ENCODE data around the gene NCKAP1.

The NCKAP1 gene

DNA sequence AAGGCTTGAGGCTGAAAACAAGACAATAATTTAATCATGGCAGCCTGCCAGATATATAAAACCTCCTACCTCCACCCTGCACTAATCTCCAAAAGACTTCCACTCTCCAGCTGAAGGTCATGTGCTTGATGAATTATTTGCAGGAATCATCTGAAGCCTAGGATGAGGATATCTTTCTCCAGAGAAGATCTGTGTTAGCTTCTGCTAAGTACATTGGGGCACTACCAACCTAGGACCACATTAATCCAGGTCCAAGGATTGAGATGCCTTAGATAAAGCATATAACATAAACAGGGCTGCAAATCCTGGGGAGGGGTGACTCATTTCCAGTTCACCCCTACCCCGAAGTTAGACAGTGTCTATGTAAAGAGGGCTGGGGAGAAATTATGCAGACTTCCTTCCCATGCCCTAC is 91.3 kb downstream of the NCKAP1 start:
- DNase-seq: no peak

DNA sequence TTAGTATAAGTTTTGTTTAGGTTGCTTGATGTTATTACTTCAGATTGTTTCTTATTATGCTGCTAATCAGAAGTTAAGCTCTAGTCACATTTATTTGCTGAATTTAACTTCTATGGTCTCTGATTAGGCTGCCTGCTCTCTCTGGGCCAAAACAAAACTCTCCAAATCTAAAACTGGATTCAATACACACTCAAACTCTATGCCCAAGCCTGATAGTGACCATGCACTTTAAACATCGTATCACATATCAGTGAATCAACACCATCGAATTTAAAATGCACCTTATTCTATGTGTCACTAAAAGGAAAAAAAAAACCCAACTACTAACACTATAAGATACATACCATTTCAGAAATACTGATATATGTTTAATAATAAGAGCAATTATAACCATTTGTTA is 94.9 kb downstream of the NCKAP1 start:
- no peak for DNase-seq

DNA sequence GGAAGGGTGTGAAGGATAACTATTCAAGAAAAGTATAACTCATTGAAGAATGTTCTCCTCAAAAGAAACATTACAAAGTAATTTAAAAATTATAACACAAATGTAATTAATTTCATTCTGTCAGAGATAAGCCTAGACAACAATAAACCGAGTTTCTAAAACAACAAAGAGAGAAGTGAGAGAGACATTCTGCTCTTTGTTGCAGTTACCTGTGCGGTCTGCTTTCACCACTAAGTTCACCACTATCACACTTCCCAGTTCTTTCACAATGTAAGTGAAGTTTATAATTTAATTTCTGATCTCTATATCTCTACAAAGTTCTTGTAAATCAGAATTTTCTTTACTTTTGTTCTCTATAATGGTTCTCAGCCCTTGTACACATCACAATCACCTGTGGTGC is 95.5 kb downstream of the NCKAP1 start:
- no peak for DNase-seq

DNA sequence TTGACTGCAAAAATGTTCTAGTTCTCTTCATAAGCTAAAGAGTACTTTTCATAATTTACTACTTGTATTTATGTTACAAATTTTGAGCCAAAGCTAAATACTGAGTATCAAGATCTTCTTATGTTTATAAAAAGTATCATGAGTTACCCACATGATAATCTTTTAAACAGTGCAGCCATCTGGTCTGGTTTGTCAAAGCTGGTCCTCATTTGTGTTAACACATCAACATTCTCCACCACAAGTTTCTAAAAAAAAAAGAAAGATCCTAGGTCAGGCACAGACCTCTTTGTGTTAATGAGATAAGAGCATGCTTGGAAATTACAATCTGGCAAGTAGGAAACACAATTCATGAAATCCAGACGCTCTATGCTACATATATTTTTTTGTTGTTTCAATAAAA is 96.3 kb downstream of the NCKAP1 start:
- no peak for DNase-seq

DNA sequence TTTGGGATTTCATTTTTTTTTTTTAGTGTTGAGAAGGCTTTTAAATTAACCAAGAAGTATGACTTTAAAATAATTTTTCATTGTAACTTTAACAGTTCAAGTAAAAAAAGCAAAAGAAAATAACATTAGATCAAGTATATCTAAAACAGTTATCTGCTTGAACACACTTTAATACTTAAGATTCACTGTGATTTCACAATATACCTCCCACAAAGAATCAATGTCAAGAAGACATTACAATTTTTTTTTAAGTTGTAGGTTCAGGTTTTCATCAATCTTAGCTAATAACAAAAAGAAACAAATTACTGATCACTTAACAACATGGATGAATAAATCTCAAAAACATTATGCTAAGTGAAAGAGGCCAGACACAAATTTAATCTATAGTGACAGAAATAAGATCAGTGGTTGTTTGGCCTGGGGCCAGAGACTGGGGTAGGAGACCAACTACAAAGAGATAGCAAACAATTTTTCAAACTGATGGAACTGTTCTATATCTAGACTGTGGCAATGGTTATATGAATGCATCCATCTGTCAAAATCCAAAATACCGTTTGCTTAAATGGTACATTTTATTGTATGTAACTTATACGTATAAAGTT is 97.0 kb downstream of the NCKAP1 start:
- DNase-seq: no peak

DNA sequence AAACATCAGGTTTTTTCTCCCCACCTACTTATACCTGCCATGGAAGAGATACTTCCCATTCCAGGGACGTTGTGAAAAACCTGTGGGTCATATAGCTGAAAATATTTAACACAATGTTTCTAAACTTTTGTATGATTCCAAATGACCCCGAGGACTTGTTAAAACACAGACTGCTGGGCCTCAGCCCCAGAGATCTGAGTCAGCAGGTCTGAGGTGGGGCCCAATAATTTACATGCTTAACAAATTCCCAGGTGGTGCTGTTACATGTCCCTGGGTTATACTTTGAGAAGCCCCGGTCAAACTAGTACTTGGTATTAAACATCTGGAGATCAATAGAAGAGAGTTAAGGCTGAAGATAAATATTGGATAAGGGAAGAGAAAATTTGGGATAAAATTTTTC is 100.4 kb downstream of the NCKAP1 start:
- DNase-seq: no peak

DNA sequence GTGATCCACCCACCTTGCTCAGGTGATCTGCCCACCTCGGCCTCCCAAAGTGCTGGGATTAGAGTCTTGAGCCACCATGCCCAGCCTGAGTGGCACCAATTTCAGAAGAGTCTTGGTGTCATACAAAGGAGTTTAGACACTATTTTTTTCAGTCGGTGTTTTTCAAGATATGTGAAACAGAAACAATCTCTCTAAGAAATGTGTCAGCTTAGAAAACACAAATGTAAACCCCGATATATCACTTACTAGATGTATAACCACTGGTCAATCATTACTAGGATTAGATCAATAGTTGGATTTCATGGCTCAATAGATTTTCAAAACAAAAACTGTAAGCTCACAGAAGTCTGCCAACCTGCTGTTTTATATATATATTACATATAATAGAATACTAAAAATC is 104.6 kb downstream of the NCKAP1 start:
- DNase-seq: no peak

DNA sequence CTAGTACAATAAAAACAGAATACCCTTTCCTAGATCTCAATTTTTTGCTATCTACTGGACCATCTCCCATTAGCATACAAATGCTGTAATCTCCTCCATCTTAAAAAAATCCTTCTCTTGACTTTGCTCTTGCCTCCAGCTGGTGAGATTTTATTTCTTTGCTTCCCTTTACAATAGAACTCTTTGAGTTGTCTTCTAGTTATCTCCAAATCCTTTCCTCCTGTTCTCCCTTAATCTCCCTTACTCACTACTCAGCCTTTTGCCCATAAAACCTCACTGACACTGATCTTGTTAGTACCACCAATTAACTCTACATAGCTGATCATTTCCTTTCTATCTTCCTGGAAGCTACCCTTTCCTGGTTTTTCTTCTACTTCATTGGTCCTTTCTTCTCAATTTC is 108.3 kb downstream of the NCKAP1 start:
- no peak for DNase-seq

DNA sequence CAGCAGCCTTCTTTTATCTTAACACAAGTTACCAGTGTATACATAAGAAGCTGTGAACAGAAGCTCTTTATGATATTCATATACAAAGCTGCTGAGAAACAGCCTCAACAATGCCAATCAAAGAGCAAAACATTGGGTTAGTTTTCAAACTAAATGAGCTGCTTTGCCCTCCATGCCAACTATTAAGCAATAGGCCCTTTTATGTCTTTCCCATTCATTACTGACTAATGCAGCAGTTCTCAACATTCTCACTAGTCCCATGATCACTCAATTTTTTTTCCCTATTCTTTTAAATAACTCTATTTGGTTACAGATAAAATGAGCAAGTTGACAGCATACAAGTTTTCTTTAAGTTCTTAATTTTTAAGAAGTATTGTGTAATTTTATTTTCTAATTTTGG is 114.0 kb downstream of the NCKAP1 start:
- DNase-seq: no peak

DNA sequence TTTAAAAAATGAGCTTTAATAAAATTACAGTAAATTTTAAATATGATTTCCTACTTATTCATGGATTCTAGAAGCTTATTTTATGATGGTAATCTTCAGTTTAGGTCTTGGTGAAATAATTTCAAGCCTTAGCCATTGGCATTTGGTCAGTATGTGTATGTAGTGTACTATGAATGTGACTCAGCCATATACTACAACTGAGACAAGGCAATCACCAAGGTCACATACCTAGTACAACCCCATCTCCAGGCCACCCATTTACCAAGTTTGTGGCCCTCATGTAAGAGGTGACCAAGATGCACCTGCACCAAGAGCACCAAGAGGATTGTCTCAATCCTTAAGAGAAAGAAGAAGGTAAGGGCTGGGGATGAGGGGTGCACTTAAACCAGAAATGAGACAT is 117.0 kb downstream of the NCKAP1 start:
- DNase-seq: no peak

DNA sequence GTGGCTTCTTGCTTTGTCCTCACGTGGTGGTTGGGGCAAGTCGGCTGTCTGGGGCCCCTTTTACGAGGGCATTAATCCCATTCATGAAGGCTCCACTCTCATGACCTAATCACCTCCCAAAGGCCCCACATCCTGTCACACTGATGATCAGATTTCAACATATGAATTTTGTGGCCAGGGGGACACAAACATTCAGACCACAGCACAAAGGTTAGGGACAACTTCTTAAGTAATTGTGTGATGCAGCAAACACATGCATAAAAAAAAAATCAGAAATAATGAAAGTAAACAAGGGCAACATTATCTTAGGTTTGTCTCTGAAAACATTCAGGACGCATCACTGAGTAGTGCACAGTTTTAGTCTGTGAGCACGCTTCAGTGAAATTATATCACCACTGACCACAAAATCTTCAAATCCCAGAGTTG is 117.6 kb downstream of the NCKAP1 start:
- DNase-seq: no peak

DNA sequence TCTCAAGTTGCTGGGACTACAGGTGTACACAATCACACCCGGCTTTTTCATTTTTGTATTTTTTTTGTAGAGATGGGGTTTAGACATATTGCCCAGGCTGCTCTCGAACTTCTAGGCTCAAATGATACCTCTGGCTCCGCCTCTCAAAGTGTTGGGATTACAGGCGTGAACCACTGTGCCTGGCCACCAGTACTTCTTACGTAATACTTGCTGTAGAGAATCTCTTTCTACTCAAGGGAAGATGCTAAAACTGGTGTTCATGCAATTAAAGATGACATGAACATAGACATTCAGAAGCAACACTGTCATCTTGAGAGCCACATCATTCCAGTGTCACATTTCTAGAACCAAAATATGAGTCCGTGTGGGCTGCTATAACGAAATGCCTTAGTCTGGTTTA is 118.2 kb downstream of the NCKAP1 start:
- no peak for DNase-seq

DNA sequence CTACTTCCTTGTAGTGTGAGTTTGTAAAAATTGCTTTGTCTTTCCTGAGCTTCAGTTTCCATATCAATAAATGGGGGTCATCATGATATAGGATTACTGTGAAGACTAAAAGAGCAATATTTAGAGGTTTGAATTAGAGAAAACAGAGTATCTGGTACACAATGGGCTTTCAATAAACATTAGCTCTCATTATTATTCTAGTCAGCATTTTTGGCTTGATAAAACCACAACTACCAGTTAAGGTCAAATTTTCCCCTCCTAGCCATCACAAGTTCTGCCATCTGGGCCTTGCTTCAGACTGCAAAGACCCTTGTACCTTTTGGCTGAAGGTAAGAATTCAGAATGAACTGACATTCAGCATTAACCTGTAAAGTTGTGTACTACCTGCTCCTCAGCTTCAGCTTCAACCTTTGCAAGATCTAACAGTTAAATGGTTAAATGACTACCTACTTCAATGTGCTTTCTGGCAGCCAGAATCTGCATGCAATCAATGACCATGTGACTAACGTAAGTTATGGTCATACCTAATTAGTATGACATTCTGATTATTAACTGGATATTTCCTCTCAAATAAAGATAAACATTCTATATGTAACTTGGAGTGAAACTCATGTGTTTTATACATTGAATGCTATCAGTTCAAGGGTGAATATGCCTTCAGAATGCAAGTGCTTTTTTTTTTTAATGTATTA is 119.2 kb downstream of the NCKAP1 start:
- DNase-seq: no peak

DNA sequence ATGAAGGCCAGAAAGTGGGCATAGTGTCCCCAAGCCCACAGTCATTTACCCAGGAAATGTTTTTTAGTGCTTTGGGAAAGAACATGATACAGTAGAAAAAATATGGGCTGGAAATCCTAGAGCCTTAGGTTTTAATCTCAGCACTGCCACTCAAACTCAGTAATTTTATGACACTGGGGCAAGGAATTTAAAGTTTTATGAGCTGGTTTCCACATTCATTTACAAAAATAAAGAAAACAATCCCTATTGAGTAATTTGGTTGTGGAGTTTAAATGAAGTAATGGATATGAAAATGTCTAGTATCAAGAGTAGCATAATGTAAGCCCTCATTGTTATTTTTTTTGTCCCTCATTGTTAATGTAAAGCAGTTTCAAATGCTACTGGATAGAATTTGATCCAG is 120.3 kb downstream of the NCKAP1 start:
- DNase-seq: no peak

DNA sequence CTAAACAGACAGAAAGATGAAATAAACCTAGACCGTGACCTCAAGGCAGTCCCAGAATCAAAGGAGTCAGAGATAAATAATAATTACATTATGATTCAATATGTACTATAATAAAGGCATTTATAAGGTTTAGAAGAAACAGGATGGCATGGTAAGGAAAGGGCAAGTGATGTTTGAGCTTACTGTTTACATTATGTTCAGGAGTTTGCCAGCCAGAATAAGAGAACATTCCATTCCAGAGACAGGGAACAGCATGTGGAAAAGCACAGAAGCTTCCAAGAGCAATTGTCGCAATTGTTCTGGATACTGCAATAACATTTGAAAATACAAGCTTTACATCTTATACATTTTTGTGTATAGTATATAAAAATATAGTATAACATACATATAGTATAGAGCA is 121.8 kb downstream of the NCKAP1 start:
- no peak for DNase-seq

DNA sequence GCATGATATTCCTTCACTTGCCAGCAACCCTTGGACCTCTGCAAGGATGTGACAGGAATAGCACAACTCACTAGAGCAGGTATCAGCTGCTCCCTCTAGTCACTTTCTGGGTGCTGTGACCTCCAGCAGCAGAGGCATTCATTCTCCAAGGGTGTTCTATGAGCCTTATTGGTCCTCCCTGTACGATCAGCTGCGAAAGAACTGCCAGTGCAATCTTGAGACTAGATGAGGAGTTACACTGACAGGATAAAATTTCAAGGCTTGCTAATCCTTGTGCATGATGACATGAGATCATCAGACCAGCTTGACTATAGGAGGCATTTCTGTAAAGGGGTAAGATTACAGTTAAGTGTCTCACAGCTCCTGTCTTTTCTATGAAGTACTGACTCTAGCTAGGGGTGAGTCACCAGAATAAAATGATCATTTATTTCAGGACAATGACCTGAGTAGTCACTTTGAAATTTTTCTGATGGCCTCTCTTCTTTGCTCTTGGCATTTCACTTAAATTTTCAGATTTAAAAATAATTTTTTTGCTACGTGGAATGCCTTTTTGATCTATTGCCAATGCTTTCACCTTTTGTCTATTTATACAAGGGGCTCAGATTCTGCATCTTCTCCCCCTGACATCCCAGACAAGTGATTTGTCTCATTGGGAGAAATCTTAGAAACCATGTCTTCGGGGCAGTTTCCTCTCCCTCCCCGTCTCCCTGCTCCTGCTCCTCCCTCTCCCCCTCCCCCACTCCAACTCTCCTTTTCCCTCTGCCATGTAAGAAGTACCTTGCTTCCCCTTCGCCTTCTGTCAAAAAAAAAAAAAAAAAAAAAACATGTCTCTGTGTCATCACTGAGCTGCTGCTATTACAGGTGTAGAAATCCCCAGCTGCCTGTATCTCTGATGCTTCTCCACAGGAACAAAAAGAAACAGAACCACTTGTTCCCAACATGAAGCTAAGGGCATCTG is 122.6 kb downstream of the NCKAP1 start:
- DNase-seq: no peak

DNA sequence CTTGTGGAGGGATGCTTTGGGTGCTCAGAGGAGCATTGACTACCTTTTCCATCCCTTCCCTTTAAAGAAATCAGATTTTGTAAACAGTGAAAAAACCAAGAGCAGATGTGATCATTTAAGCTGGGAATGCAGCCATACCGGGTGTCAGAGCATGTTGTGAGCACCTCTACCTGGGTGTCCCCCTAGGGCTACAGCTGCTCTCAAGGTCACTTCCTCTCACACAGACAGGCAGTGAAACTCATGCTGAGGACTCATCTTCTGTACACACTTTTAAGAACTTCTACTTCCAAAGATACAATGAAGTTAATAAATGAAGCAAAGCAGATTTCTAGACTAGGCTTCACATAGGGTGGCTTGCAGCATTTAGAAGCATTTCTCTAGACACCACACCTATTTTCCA is 123.4 kb downstream of the NCKAP1 start:
- no peak for DNase-seq

DNA sequence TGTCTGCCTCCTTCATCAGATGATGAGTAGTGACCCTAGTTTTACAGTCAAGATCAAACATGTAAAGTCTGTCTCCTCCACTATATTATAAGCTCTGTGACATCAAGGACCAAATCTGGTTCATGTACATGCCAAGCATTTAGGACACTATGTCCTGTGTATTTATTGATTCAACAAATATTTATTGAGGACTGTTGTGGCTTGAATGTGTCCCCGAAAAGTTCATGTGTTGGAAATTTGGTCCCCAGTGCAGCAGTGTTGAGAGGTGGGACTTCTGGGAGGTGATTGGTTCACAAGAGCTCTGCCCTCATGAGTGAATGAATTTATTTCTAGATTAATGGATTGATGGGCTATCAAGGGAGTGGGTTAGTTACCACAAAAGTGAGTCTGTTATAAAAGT is 125.2 kb downstream of the NCKAP1 start:
- no peak for DNase-seq

DNA sequence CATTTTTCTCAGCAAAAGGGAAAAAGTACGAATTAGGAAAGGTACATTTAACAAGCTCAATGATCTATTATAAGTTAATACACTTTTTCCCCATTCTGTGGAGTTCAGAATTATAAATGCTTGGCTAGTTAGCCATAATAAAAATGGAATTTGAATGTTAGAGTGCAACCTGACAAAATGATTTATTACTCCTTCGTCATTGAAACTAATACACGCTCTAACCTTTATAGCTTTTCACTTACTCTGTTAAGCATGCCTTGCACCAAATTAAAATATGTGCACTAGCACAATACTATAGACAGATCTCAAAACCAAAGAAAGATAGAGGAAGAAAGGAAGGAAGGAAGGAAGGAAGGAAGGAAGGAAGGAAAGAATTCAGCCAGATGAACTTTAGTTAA is 125.7 kb downstream of the NCKAP1 start:
- no peak for DNase-seq

DNA sequence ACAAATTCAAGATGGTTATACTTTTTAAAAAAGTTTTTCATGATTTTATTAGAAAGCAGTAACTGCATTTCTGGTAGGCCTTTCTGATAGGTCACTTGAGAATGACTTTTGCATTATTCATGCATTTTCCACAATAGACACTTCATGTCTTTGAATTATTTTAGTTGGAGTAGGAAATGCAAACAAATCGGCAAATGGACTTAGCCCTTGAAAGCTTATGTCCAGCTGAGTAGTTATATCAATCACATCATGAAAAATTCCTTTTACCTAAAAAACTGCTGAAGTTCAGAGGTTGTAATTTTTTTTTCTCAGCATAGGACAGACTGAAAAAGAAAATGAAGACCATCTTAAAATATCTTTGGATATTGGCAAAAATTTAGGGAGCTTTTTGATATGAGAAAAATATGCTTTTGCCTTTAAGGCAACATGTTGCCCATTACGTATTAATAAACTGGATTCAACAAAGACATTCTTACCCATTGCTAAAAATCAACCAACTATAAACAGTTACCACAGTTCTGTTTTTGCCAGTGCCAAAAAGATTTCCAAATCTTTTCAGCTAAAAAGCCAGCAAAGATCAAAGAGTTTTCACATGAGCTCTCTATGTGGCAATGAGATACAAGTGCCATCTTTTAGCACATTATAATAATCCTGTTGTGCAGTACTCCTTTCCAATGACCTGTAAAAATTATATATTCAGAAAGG is 126.3 kb downstream of the NCKAP1 start:
- no peak for DNase-seq

DNA sequence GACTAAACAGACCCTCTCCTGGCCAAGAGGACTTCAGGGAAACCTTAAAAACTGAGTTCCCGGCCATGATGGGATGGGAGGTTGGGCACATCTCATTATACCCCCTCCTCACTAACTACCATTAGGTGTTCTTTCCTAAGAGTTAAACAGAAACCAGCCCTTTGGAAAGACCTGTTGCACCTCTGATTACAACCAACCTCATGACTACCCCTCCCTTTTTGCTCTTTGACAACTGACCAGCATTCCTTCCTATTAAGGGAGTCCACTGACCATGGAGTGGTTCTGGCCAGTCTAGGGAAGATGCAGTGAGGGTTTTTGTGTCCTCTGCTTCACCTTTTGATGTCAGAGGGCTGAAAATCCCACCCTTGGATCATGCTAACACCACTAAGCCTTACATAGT is 127.3 kb downstream of the NCKAP1 start:
- no peak for DNase-seq

DNA sequence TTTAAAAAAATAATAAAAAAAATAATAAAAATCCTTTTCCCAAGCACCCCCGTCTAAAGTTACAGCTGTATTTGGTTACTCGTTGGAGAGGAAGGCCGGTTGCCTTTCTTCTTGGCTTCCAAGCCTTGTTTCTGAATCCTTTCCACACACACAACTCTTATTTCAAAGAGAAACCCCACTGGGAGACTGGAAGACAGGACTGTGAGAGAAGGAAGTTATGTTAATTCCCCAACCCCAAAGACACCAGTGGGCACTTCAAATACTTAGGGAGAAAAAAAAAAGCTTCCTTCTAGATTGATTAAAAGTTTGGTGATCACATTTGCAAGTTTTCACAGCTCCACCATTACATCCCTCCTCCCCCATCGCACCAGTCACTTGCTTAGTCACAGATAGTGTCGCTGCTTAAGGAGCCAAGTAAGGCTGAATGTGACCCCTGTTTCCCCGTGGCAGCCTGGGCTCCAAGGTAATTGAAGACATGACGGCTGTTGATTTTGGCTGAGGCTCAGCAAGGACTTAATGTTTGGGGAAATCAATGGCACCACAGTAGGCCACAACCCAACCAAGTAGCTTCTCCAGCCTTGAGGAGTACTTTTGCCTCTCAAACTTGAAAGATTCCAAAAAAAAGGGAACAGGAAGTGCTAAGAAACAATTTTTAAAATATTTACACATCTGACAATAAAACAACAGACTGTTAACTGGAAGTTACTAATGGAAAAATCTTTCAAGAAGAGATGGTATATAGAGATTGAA is 131.0 kb downstream of the NCKAP1 start:
- DNase-seq: no peak

DNA sequence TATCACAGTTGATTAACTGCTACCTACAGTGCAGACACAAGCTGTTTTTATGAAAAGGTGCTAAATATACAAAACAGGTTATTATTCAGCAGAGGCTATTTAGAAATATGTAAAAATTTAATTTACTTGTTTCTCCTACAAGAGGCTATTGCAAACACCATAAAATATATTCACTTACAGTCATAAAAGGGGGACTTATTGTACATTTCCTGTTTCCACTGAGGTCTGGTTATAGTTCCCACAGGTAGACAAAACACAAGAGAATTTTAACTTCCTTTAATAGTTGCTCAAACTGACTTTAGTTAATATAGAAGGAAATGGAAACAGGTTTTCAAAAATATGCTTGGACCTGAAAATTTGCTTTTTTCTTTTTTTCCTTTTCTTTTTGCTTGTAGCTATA is 131.8 kb downstream of the NCKAP1 start:
- no peak for DNase-seq

All from stimulated activated CD4-positive, alpha-beta T cell treated with anti-CD3 and anti-CD28 coated beads, Interleukin-2, amount 100 ng/mL, for 48 hours (primary cell).